G401.6 (cell line): ENCODE data around the gene BNC2.
A peak's percentile ranks its signal among the peaks of the same experiment; 100 is the strongest.

Experiments
- FAIRE-seq: peaks from 2 replicates; lab custom pipeline; 2012; peaks lifted over from hg19 to GRCh38; lab: Jason Lieb, UNC

BNC2 gene

DNA sequence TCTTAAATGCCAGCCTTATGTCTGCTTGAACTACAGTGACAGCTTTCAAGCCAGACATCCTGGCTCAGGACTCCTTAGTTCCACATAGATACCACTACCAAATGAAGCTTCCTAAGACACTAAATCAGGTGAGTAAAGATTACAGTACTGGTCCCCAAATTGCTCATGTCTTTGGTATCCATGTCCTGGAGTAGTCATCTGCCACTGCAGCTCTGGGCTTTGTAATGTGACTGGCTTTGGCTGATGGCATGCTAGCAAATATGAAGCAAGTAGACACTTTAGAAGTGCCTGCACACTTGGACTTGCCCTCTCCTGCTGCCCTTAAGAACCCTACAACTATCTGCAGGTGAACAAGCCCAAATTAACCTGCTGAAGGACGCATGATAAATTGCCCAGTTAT, 334.9 kb downstream of the BNC2 start:
- no peak for FAIRE-seq

- peak; percentile 57 for FAIRE-seq
Observed at GRCh38 chr9:16532681-16533450, 337.6 kb downstream of the BNC2 start.

DNA sequence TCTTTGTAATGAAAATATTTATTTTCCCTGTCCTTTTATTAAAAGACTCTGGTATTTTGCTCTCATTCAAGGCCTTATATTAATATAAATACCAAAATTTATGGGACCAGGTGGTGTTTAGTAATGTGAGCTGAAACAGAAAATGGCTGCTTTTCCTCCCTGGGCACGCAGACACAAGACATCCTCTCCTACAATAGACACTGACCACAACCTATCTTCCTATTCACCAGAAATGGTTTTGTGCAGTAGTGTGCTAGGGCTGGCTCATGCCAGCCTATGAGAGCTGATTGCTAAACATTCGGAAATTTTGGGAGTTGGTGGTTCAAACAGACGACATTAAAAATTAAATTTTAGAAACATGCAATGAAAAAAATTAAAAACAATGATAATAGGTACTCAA, 338.2 kb downstream of the BNC2 start:
- no peak for FAIRE-seq

DNA sequence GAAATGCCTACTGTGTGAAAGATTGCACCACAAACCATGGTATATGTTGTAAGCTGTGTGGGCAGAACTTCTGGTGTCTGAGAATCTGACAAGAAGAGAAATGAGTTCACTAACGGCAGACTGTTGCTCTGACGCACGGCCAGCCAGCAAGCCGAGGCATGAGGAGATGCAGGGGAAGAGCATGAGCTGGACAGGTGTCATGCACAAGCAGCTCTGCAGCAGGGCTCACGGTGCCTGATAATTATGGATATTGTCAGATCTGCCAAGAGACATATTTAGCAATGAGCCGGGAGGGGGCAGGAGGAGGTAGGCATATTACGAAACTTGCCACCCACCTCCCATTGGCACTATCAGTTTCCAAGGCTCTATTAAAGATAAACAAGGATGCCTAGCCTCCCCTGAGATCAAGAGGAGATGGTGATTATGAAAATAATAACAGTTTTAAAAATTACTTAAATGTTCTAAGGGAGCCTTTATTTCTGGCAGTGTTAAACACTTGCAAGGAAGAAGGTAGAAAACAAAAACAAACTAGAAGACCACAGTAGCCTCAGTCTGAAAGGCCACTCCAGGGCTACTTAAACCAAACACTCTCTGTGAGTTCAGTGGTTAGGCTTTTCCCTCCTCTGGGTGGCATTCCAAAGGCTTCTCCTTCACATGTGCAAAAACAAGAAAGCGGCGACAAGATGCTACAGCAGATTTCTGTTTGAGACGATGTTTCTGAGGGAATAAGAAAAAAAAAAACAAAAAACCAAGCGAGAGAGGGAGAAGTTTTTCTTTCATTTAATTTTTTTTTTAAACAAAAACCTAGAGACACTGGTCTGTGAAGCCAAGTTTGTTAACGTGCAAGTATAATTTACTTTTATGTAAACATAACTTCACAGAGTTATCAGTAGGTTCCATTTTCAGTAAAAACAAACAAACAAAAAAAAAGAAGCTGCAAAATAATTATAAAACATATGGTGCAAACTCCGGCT, 339.5 kb downstream of the BNC2 start:
- FAIRE-seq = no peak

DNA sequence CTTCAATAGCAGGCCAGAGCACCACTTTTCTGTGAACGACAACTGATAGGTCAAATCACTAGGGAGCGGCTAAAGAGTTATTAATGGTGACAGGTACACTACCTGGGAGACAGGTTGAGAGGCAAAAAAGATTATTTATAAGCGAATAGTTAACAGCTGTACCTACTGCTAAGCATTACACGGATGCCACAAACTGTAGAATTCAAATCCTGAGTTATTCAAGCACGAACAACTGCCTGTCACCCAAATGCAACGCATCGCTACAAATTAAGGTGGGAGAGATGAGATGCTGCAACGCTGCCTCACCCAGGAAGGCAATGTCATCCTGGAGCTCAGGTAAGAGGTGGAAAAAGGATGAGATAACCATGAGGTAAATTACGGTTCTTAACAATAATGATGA, 342.9 kb downstream of the BNC2 start:
- no peak for FAIRE-seq

DNA sequence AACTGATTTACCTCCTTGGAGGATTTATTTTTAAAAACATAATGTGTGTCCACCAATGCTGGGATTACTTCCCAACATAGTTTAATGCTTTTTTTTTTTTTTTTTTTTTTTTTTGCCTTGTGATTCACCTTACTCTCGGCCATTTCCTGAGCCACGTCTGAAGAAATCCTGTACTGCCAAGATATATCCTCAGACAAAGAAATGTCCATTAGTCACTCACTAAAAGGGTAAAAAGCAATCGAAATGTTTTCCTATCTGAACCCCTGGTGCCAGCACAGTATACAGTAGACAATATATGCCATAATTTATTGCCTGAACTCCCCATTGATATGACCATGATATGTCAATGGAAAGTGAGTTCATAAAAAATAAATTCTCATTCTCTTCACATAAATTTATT, 344.1 kb downstream of the BNC2 start:
- FAIRE-seq = no peak

DNA sequence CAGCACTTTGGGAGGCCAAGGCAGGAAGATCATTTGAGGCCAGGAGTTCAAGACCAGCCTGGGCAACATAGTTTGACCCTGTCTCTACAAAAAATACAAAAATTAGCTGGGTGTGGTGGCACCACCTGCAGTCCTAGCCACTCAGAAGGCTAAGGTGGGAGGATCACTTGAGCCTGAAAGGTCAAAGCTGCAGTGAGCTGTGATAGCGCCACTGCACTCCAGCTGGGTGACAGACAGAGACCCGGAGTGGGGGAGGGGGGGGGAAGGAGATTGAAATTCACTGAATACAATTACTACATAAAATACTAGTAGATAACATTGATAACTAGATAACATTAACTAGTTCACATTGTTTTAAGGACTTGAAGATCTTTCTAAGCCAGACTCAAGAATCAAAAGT, 345.6 kb downstream of the BNC2 start:
- no peak for FAIRE-seq

DNA sequence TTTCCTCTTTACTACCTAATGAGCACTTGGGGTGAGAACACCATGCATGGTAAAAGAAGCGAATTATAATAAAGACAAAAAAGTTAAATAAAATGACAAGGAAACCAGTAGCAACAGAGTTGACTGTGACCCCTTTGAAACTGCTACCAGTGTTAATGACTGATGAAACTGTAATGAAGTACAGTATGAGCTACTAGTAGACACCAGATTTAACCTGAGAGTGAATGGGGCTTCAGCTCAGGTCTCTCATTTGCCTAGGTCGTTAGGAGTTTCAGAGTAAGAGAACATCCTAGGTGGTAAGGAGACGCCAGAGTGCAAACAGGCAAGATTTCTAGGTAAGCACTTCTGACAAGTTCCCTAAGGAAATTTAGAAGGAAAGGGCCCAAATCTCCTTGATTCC, 346.4 kb downstream of the BNC2 start:
- FAIRE-seq = no peak

- no peak for FAIRE-seq
Observed at GRCh38 chr9:16521868-16522411, 348.5 kb downstream of the BNC2 start.

DNA sequence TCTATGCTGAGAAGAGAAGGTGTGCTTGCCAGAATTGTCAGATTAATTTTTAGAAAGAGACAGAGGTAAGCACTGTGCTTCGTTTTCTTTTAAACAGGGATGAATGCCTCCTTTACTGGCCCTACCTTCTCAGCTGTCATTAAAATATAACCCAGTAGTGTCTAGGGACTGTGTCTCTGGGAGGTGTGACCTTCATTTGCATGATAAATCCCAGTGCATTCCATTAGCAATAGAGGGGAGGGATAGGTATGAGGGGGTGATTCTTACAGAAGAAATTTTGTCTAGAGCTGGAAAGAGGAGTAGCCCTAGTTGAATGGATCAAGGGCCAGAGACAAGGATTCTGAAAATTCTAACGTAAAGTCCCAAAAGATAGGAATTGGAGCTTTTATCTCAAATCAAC, 351.5 kb downstream of the BNC2 start:
- FAIRE-seq = no peak

- FAIRE-seq = no peak
Observed at GRCh38 chr9:16516891-16517290, 353.6 kb downstream of the BNC2 start.

DNA sequence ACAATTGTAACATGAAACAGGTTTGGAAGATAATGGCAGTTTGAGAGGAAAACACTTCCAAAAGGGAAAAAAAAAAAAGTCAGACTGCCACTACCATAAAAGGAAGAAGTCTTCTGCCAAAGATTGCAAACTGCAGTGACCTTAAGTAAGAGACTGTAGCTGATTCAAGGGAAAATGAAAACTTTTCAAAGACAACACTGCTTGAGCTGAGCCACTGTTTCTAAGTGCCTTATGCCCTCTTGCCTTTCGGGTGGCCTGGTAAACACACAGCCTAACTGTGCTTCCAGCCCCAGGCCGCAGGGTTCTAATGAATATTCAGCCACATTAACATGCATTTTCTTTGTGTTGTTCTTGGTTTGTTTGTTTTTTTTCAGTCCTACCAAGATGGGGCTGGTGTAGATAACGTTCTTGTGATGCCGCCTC, 354.6 kb downstream of the BNC2 start:
- peak; percentile 3 for FAIRE-seq

DNA sequence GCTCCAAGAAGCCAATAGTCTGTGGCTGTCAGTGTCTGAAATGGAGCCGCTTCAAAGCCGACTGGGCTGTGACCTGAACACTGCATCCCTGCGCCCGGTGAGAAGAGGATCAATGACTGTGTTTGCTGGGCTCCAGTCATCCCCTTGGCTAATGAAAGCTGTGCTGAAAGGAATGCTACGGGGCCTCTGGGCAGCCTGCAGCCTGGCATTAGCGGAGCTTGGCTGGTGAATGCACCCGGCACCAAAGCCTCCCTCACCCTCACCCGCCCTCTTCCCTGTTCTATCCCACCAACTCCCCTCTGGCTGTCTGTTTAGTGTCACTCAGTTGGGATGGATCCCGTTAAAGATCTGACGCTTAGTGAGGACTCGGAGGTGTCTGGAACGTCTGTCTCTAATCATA, 355.3 kb downstream of the BNC2 start:
- FAIRE-seq = no peak

GRCh38 chr9:16514131-16514530, 356.3 kb downstream of the BNC2 start:
- FAIRE-seq = no peak

DNA sequence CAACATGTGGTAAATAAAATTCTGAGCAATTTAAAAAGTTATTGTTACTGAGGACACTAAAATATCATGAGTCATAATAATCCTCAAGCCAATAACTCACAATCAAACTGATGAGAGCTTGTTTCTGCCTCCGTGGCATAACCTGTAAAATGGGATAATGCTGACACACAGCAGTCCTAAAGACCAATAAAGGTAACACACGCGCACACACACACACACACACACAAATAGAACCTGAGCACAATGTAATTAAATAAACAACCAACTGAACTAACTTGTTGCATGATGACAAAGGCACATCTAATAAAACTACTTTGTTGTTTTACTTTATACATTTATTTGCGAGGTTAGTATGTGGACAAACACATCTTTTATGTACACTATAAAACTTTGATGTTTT, 358.2 kb downstream of the BNC2 start:
- no peak for FAIRE-seq

- no peak for FAIRE-seq
Observed at GRCh38 chr9:16510482-16510881, 360.0 kb downstream of the BNC2 start.

GRCh38 chr9:16509997-16510396, 360.5 kb downstream of the BNC2 start:
- FAIRE-seq = no peak

DNA sequence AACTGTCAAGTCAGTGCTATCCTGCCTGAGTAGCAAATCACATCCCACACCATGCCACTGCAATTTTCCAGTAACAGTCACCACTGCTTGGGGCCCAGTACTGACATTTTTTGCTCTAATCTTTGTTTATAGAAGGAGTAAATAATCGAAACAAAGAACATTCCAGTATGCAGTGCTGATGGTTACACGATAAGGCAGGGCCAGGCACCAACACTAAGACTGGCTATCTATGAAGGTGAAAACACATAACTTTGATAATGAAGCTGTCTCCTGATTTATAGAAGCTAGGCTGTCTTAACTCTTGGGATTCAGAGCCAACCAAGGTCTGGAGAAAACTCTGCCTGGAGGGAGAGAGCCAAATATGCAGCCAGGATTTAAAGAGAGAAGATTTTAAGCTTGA, 365.3 kb downstream of the BNC2 start:
- no peak for FAIRE-seq

DNA sequence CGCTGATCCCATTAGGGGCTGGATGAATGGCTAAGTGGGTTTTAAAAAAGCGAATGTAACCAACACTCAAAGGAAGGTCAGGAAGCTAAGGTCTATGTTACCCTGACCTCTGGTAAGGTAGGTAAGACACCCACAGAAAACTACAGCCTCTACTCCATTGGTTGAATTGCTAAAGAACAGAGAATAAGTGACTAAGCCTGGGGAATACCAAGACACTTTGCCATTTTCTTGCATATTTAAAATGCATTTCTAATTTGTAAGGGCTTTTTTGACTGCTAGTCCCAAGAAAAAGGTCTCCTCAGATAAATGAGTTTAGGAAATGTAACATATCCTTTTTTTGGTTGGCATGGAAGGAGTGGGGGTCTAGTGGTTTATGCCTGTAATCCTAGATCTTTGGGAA, 368.7 kb downstream of the BNC2 start:
- FAIRE-seq = no peak

- no peak for FAIRE-seq
Observed at GRCh38 chr9:16501141-16501540, 369.3 kb downstream of the BNC2 start.

GRCh38 chr9:16500386-16500785, 370.1 kb downstream of the BNC2 start:
- no peak for FAIRE-seq

DNA sequence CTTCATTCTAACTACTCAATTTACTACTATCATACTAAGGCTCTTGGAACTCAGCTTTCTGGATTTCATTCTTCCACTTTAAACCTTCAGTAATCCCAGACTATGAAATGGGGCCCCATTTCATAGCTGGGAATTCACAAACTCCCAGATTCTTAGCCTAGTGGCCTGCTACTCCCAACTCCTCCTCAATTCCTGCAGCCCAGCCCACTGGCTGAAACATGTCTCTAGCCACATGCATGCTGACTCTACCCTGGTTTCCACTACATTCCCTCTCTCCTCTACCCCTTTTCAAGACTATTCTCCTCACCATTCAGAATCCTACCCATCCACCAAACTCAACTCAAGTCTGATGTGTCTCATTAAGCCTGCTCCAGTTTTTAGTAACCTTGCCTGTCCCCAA, 370.6 kb downstream of the BNC2 start:
- no peak for FAIRE-seq

- no peak for FAIRE-seq
Observed at GRCh38 chr9:16496908-16497307, 373.6 kb downstream of the BNC2 start.
